Progenitor cell of endocrine pancreas (in vitro differentiated cells): ENCODE results near the gene SFI1. TPM values are rescaled to one million over a fixed set of nuclear protein-coding genes. Genes with fewer than 3 reads are reported as not detected.
A peak's percentile ranks its signal among the peaks of the same experiment; 100 is the strongest.

Source experiments
- DNase-seq: peaks from one replicate; pipeline ENCODE4 v3.0.0; 2021; ENCODE audit warnings: low spot score; ENCODE audit not compliant: unreplicated experiment
- H3K27ac Mint-ChIP-seq: 2 replicates; pipeline ENCODE4 v1.8.0; 2021; ENCODE audit warnings: mild to moderate bottlenecking, moderate library complexity, mixed read lengths
- H3K27me3 Mint-ChIP-seq: 2 replicates; pipeline ENCODE4 v1.8.0; 2021; ENCODE audit warnings: mixed read lengths
- H3K36me3 Mint-ChIP-seq: 2 replicates; pipeline ENCODE4 v1.8.0; 2022; ENCODE audit warnings: mixed read lengths; ENCODE audit not compliant: insufficient read depth
- H3K4me1 Mint-ChIP-seq: 2 replicates; pipeline ENCODE4 v1.8.0; 2021; ENCODE audit warnings: low read depth, mixed read lengths
- H3K4me3 Mint-ChIP-seq: 2 replicates; pipeline ENCODE4 v1.8.0; 2021; ENCODE audit warnings: low read depth, mild to moderate bottlenecking, moderate library complexity, mixed read lengths
- H3K9me3 Mint-ChIP-seq: 2 replicates; pipeline ENCODE4 v1.8.0; 2021; ENCODE audit warnings: low read depth, mixed read lengths
- total RNA-seq: library from RNA; stranded (reverse); gene quantifications from 2 replicates; pipeline ENCODE4 v1.2.1, GENCODE V29; 2021
- TF ChIP-seq, protein P1 (sequence below): fragments of 200-600 bp; sonication (generic); IDR thresholded peaks from one replicate; pipeline ENCODE4 v1.5.0; 2021; ENCODE audit warnings: antibody characterized with exemption, mild to moderate bottlenecking; ENCODE audit not compliant: unreplicated experiment

The SFI1 gene
- total RNA-seq, 1 donor from 2014 or later, result 66.3 TPM

GRCh38 chr22:31451709-31452571, 44.4 kb upstream of the SFI1 start:
- Mint-ChIP-seq H3K36me3 (peaks cover 12% of the 10 kb centered on the region), H3K27ac (peak overlapping the region; percentile 69)
- DNase-seq, result no peak

DNA sequence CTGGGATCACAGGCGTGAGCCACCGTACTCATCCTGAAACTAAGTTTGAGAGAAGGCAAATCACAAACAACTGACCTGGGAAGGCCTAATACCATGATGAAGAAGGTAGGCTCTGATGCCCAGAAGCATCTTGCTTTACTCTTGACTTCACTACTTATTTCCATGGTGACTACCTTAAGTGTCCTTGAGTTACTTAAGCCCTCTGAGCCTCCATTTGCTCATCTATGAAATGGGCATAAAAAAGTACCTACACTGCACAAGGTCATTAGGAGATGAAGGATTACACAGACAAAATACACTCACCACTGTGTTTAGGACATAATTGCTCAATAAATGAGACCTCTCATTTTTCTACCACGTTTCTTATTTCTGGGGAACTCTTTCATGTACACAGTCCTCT, 34.6 kb upstream of the SFI1 start:
- no peaks in the 10 kb centered on the region for H3K9me3 Mint-ChIP-seq

More at GRCh38 chr22:31451709-31452571, 44.4 kb upstream of the SFI1 start:
- TF ChIP-seq, protein P1, sequence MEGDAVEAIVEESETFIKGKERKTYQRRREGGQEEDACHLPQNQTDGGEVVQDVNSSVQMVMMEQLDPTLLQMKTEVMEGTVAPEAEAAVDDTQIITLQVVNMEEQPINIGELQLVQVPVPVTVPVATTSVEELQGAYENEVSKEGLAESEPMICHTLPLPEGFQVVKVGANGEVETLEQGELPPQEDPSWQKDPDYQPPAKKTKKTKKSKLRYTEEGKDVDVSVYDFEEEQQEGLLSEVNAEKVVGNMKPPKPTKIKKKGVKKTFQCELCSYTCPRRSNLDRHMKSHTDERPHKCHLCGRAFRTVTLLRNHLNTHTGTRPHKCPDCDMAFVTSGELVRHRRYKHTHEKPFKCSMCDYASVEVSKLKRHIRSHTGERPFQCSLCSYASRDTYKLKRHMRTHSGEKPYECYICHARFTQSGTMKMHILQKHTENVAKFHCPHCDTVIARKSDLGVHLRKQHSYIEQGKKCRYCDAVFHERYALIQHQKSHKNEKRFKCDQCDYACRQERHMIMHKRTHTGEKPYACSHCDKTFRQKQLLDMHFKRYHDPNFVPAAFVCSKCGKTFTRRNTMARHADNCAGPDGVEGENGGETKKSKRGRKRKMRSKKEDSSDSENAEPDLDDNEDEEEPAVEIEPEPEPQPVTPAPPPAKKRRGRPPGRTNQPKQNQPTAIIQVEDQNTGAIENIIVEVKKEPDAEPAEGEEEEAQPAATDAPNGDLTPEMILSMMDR, result peak; percentile 52
- H3K4me3 Mint-ChIP-seq, result no peak overlapping the region
- no peaks in the 10 kb centered on the region for H3K27me3 Mint-ChIP-seq
- no peaks in the 10 kb centered on the region for H3K4me1 Mint-ChIP-seq
- no peaks in the 10 kb centered on the region for H3K9me3 Mint-ChIP-seq

DNA sequence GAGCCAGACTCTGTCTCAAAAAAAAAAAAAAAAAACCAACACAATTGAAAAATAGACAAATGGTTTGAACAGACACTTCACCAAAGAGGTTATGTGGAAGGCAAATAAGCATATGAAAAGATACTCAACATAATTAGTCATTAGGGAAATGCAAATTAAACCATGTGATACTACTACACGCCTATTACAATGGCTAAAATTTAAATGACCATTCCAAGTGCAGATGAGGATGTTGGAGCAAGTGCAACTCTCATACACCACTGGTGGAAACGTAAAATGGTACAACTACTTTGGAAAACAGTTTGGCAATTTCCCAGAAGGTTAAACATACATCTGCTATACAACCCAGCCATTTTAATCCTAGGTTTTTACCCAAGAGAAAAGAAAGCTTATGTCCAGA, 31.0 kb upstream of the SFI1 start:
- Mint-ChIP-seq H3K36me3 (peaks cover 22% of the 10 kb centered on the region), H3K9me3 (no peaks in the 10 kb centered on the region), H3K27me3 (no peaks in the 10 kb centered on the region), H3K27ac (no peak overlapping the region), H3K4me3 (no peak overlapping the region), H3K4me1 (no peaks in the 10 kb centered on the region)
- DNase-seq, result no peak
- TF ChIP-seq, protein P1, result no peak

More for the DNA sequence above, 34.6 kb upstream of the SFI1 start:
- Mint-ChIP-seq H3K36me3 (peaks cover 28% of the 10 kb centered on the region), H3K27ac (peak overlapping the region; percentile 38), H3K4me3 (no peak overlapping the region), H3K4me1 (no peaks in the 10 kb centered on the region), H3K27me3 (no peaks in the 10 kb centered on the region)
- no peak for DNase-seq
- TF ChIP-seq, protein P1, result no peak

DNA sequence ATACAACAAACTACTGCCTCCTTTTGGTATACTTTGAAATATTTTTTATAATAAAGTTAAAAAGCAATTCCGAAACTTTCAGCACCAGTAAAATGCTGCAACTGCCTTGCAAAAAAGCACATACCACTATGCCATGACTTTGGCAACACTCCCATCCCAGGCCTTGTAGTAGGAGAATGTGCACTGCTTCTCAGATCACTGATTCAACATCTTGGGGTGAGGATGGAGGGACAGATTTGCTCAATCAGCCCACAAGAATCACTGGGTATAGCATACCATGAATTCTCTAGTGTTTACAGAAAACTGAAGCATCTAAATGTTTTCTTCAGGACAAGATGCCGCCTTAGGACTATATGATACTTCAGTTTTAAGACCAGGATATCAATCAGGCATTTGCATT, 21.6 kb upstream of the SFI1 start:
- Mint-ChIP-seq H3K4me3 (no peak overlapping the region), H3K9me3 (no peaks in the 10 kb centered on the region), H3K27me3 (no peaks in the 10 kb centered on the region), H3K4me1 (peaks cover 2% of the 10 kb centered on the region), H3K27ac (no peak overlapping the region), H3K36me3 (peaks cover 13% of the 10 kb centered on the region)
- TF ChIP-seq, protein P1, result no peak
- DNase-seq, result no peak

DNA sequence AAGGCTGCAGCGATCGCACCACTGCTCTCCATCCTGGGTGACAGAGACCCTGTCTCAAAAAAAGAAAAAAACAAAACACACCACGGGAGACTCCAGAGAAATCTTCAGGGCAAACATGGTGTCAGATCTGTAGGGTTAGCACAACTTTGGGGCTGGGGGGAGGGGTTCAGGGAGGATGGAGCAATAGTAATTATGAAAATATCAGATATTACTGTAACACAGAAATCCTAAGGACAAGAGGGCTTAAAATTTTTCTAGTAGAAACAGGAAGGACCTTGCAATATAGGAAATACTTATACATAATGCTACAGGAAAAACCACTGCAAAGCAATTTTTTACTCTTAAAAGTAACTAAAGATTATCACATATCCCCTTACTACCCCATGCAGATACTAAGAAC, 20.5 kb upstream of the SFI1 start:
- no peak overlapping the region for H3K4me3 Mint-ChIP-seq
- H3K4me1 Mint-ChIP-seq, result peaks cover 2% of the 10 kb centered on the region

More for the DNA sequence above, 20.5 kb upstream of the SFI1 start:
- TF ChIP-seq, protein P1, result no peak
- no peaks in the 10 kb centered on the region for H3K27me3 Mint-ChIP-seq
- H3K9me3 Mint-ChIP-seq, result no peaks in the 10 kb centered on the region
- no peak for DNase-seq
- peak overlapping the region; percentile 59 for H3K27ac Mint-ChIP-seq
- peaks cover 14% of the 10 kb centered on the region for H3K36me3 Mint-ChIP-seq
